Fibroblast of skin of right quadriceps (primary cell): ENCODE measurements around the gene NXNL2.

Experiments used
- DNase-seq: peaks from one replicate; pipeline ENCODE4 v3.0.0-alpha.2; 2013

The NXNL2 gene

GRCh38 chr9:88534456-88535225 is at the start of gene NXNL2:
Gene NXNL2 (plus strand): TSS chr9:88535178. CDS start chr9:88535435, 257 bp downstream.
- DNase-seq: peak; percentile 88

- no peak for DNase-seq
Observed at GRCh38 chr9:88488166-88488565, 46.8 kb upstream of the NXNL2 start.

- DNase-seq: no peak
Observed at GRCh38 chr9:88494983-88495721, 39.8 kb upstream of the NXNL2 start.

- DNase-seq: no peak
Observed at GRCh38 chr9:88497224-88497623, 37.8 kb upstream of the NXNL2 start.

GRCh38 chr9:88498880-88499279 is 36.1 kb upstream of the NXNL2 start:
- no peak for DNase-seq

- no peak for DNase-seq
Observed at GRCh38 chr9:88501086-88501485, 33.9 kb upstream of the NXNL2 start.

GRCh38 chr9:88502552-88503034 is 32.4 kb upstream of the NXNL2 start:
- DNase-seq: no peak

GRCh38 chr9:88503081-88503844 is 31.7 kb upstream of the NXNL2 start:
- DNase-seq: no peak

- no peak for DNase-seq
Observed at GRCh38 chr9:88503845-88504764, 30.9 kb upstream of the NXNL2 start.

- DNase-seq: no peak
Observed at GRCh38 chr9:88508326-88508725, 26.7 kb upstream of the NXNL2 start.

GRCh38 chr9:88511906-88512305 is 23.1 kb upstream of the NXNL2 start:
- DNase-seq: no peak

- no peak for DNase-seq
Observed at GRCh38 chr9:88514247-88514646, 20.7 kb upstream of the NXNL2 start.

GRCh38 chr9:88521308-88521707 is 13.7 kb upstream of the NXNL2 start:
- DNase-seq: no peak

GRCh38 chr9:88522360-88522759 is 12.6 kb upstream of the NXNL2 start:
- DNase-seq: no peak

GRCh38 chr9:88523056-88523455 is 11.9 kb upstream of the NXNL2 start:
- peak; percentile 74 for DNase-seq

- no peak for DNase-seq
Observed at GRCh38 chr9:88524911-88525310, 10.1 kb upstream of the NXNL2 start.

GRCh38 chr9:88527618-88528017 is 7.4 kb upstream of the NXNL2 start:
- no peak for DNase-seq

- no peak for DNase-seq
Observed at GRCh38 chr9:88528080-88528790, 6.7 kb upstream of the NXNL2 start.

- DNase-seq: no peak
Observed at GRCh38 chr9:88529496-88529895, 5.5 kb upstream of the NXNL2 start.

- peak; percentile 69 for DNase-seq
Observed at GRCh38 chr9:88530051-88530450, 4.9 kb upstream of the NXNL2 start.

- peak; percentile 61 for DNase-seq
Observed at GRCh38 chr9:88531920-88532698, 2.9 kb upstream of the NXNL2 start.
